Kidney epithelial cell (primary cell): ENCODE data around the gene CATSPERE. TPM values are rescaled to one million over a fixed set of nuclear protein-coding genes. Genes with fewer than 3 reads are reported as not detected.
"Not testable (repeated sequence)": the region's sequence is repeated elsewhere in the genome, so short reads cannot be mapped to it uniquely, and the experiment has no call there.

ENCODE experiments used
- DNase-seq: peaks from one replicate; pipeline ENCODE4 v3.0.0-alpha.2; 2010; ENCODE audit warnings: low read depth
- H3K27me3 ChIP-seq: 2 replicates; pipeline ENCODE4 v1.6.0; 2011; ENCODE audit warnings: low read length; ENCODE audit not compliant: control insufficient read depth, insufficient read depth
- H3K36me3 ChIP-seq: 2 replicates; pipeline ENCODE4 v1.5.1; 2011; ENCODE audit warnings: low read length; ENCODE audit not compliant: control insufficient read depth, insufficient read depth
- H3K4me3 ChIP-seq: 2 replicates; pipeline ENCODE4 v1.5.1; 2011; ENCODE audit warnings: low read depth, mild to moderate bottlenecking, control low read depth, low read length
- CTCF ChIP-seq: IDR thresholded peaks from 2 replicates; pipeline ENCODE4 v1.5.1; 2011; ENCODE audit warnings: mild to moderate bottlenecking, moderate library complexity, low read length, control low read depth, inconsistent platforms; ENCODE audit not compliant: insufficient read depth, poor library complexity, severe bottlenecking
- total RNA-seq: library from RNA; depleted of rRNA; stranded (reverse); fragments of >200 nt; gene quantifications from 2 replicates; pipeline ENCODE4 v1.2.3, GENCODE V29; 2015

The CATSPERE gene
- total RNA-seq, 1 donor from 2014 or later = 0.13 TPM

DNA sequence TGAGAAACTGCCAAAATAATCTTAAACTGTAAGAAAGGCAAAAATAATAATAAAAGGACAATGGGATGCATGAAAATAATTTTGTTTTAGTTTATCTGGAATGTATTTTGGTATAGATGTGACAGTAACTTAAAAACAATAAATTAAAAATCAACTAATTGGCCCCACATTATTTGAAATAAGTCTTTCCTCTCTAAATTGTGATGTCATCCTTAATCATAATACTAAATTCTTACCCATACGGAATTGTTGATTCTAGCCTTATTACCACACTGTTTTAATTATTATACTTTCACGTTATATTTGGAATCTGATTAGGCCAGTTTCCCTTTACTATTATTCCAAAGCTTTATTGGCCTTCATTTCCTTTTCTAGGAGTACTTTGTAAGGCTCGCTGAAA, 199.5 kb downstream of the CATSPERE start:
- Histone ChIP-seq H3K4me3 (no peak overlapping the region), H3K27me3 (no peaks in the 10 kb centered on the region), H3K36me3 (no peaks in the 10 kb centered on the region)
- DNase-seq = no peak
- no peak for TF ChIP-seq CTCF

DNA sequence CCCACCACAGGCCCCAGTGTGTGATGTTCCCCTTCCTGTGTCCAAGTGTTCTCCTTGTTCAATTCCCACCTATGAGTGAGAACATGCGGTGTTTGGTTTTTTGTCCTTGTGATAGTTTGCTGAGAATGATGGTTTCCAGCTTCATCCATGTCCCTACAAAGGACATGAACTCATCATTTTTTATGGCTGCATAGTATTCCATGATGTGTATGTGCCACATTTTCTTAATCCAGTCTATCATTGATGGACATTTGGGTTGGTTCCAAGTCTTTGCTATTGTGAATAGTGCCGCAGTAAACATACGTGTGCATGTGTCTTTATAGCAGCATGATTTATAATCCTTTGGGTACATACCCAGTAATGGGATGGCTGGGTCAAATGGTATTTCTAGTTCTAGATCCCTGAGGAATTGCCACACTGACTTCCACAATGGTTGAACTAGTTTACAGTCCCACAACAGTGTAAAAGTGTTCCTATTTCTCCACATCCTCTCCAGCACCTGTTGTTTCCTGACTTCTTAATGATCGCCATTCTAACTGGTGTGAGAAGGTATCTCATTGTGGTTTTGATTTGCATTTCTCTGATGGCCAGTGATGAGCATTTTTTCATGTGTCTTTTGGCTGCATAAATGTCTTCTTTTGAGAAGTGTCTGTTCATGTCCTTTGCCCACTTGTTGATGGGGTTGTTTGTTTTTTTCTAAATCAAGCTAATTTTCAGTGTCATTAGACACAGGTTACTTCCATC, 200.7 kb downstream of the CATSPERE start:
- not testable (repeated sequence) for DNase-seq, H3K27me3 ChIP-seq, H3K36me3 ChIP-seq, H3K4me3 ChIP-seq

DNA sequence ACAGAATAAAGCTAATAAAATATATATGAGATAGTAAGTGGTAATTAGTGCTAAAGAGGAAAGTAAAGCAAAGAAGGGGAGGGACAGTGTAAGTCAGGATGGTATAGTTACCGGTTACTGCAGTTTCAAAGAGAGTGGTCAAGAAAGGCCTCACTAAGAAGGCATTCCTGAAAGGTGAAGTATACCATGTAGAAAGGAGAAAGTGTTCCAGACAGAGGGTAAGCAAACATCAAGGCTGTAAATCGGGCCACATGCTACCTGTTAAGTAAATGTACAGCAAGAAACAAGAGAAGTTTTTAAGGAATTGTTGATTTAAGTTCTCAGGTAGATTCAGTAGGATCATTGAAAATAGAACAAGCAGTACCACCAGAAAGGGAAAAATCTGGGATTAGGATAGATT, 201.5 kb downstream of the CATSPERE start:
- Histone ChIP-seq H3K36me3 (no peaks in the 10 kb centered on the region), H3K27me3 (no peaks in the 10 kb centered on the region), H3K4me3 (no peak overlapping the region)
- no peak for TF ChIP-seq CTCF
- peak; percentile 26 for DNase-seq

DNA sequence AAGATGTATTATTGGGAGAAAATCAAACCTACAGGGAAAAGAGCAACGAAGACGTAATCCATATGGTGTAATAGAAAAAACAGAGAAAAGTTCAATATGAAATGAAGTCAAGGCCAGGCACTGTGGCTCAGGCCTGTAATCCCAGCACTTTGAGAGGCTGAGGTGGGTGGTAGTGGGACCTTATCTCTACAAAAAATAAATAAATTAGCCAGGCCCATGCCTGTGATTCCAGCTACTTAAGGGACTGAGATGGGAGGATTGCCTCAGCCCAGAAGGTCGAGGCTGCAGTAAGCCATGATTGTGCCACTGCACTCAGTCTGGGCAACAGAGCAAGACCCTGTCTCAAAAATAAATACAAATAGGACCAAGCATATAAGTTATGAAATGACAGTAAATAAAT, 203.3 kb downstream of the CATSPERE start:
- H3K4me3 ChIP-seq = no peak overlapping the region
- no peaks in the 10 kb centered on the region for H3K36me3 ChIP-seq
- no peak for TF ChIP-seq CTCF
- H3K27me3 ChIP-seq = no peaks in the 10 kb centered on the region
- DNase-seq = no peak

DNA sequence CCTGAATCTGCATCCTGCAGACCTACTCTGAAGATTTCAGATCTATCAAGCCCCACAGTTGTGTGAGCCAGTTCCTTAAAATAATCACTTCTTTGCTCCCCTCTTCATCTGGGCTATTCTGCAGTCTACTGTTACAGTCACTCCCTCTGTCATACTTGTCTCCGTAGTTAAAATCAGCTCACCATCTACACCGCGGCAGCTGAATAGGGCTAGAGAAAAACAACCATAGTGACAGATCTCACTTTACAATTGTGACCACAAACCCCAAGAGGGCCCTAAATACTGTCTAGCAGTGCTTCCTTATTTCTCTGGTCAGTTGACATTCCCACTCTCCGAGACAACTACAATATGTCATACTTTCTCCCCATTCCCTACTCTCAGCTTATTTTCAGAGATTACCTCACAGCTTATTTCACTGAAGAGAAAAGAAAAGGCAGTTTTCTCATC, 204.7 kb downstream of the CATSPERE start:
- DNase-seq = no peak
- no peak for TF ChIP-seq CTCF
- Histone ChIP-seq H3K4me3 (no peak overlapping the region), H3K27me3 (no peaks in the 10 kb centered on the region), H3K36me3 (no peaks in the 10 kb centered on the region)

DNA sequence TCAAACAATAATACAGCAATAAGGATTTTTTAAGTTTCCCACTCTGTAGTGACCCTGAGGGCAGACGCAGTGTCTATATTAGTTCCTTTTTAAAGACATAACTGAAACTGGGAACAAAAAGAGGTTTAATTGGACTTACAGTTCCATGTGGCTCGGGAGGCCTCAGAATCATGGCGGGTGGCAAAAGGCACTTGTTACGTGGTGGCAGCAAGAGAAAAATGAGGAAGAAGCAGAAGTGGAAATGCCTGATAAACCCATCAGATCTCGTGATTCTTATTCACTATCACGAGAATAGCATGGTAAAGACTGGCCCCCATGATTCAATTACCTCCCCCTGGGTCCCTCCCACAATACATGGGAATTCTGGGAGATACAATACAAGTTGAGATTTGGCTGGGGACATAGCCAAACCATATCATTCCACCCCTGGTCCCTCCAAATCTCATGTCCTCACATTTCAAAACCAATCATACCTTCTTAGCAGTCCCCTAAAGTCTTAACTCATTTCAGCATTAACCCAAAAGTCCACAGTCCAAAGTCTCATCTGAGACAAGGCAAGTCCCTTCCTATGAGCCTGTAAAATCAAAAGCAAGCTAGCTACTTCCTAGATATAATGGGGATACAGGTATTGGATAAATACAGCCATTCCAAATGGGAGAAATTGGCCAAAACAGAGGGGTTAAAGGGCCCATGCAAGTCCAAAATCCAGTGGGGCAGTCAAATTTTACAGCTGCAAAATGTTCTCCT, 205.8 kb downstream of the CATSPERE start:
- not testable (repeated sequence) for H3K36me3 ChIP-seq, H3K4me3 ChIP-seq, H3K27me3 ChIP-seq, DNase-seq

DNA sequence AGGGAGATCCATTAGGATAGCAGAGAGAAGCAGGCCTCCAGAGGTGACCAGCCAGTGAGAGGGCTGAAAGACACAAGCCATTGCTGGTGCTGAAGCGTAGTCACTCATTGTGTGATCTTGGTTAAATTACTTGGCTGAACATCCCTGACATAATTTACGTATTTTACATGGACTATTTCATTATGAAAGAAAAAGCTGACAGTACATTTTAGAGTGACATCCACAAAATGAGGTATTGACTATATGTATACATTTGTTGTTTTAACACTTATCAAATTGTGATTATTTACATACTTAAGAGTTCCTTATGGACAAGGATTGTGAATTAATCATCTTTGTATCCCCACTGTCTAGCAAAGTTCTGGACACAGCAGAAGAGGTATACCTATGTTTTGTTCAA, 206.7 kb downstream of the CATSPERE start:
- DNase-seq = no peak
- H3K4me3 ChIP-seq = no peak overlapping the region
- no peak for TF ChIP-seq CTCF
- no peaks in the 10 kb centered on the region for H3K27me3 ChIP-seq
- H3K36me3 ChIP-seq = no peaks in the 10 kb centered on the region
